Measurements from ENCODE around the gene CXorf58.
"Not testable (repeated sequence)": the region's sequence is repeated elsewhere in the genome, so short reads cannot be mapped to it uniquely, and the experiment has no call there.

DNA sequence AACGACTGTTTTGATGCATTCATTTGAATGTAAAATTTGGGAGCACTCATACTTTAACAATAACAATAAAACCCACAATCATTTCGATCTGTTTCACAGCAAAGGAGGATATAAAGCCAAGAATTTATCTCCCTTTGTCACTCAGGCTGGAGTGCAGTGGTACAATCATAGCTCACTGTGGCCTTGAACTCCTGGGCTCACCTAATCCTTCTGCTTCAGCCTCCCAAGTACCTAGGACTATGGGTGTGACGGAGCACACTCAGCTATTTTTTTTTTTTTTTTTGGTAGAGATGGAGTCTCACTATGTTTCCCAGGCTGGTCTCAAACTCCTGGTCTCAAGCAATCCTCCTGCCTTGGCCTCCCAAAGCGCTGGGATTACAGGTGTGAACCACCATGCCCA is 11.3 kb upstream of the CXorf58 start:
- TF ChIP-seq CTCF (IDR thresholded peaks at IDR 0.05); ZFX (IDR thresholded peaks at IDR 0.05; ENCODE audit: borderline replicate concordance): not testable (repeated sequence)

Data from 22Rv1 (cell line).